SU-DHL-6 (cell line): ENCODE measurements around the gene MTMR12.

ENCODE experiments used
- CTCF ChIP-seq: fragments of 200-600 bp; sonication (generic); IDR thresholded peaks from one replicate; pipeline ENCODE4 v1.5.1; 2017; ENCODE audit warnings: antibody characterized with exemption, mild to moderate bottlenecking, low read length, moderate library complexity; ENCODE audit not compliant: insufficient read depth, poor library complexity, severe bottlenecking
- EZH2phosphoT487 ChIP-seq: fragments of 200-600 bp; sonication (generic), shearing (Covaris generic); conservative IDR thresholded peaks from 2 replicates; pipeline ENCODE4 v1.6.1; 2018; ENCODE audit warnings: mild to moderate bottlenecking, antibody characterized with exemption, low read length, moderate library complexity, mixed read lengths

GRCh38 chr5:32290922-32291321 is 21.8 kb downstream of the MTMR12 start:
- TF ChIP-seq CTCF = no peak
- no peak for TF ChIP-seq EZH2phosphoT487
